K562 (cell line): ENCODE measurements around the gene SAE1. TPM values are rescaled to one million over a fixed set of nuclear protein-coding genes. Genes with fewer than 3 reads are reported as not detected.
A peak's percentile ranks its signal among the peaks of the same experiment; 100 is the strongest.

ENCODE experiments used
- BACH1 ChIP-seq: fragments of 200-800 bp; sonication (Bioruptor generic); IDR thresholded peaks from 2 replicates; pipeline ENCODE4 v1.6.1; 2016; ENCODE audit warnings: missing genetic modification characterization, missing compliant biosample characterization
- MYC ChIP-seq, 2 experiments: fragments of 250-450 bp in 1 of 2; sonication (Bioruptor Pico) in 1 of 2; IDR thresholded peaks; 2 replicates each; pipeline versions ENCODE4 v1.5.1 to v1.6.1; 2012 to 2021; ENCODE audit warnings: low read depth in 2 of 2, borderline replicate concordance in 1 of 2, improper control_type of control experiment in 1 of 2, low read length in 1 of 2, mild to moderate bottlenecking in 1 of 2, moderate library complexity in 1 of 2
- NFRKB ChIP-seq: fragments of 450-650 bp; IDR thresholded peaks from 2 replicates; pipeline ENCODE4 v1.6.1; 2016; ENCODE audit warnings: low read depth
- NRF1 ChIP-seq, 2 experiments: fragments of 450-650 bp; IDR thresholded peaks in 1 of 2; conservative IDR thresholded peaks in 1 of 2; 2 replicates each; pipeline ENCODE4 v1.6.1; 2014; ENCODE audit warnings: mild to moderate bottlenecking in 2 of 2
- RERE ChIP-seq: sonication (generic); formaldehyde crosslinking; IDR thresholded peaks from 2 replicates; pipeline ENCODE4 v1.8.0; 2023; ENCODE audit warnings: missing genetic modification reagents, mild to moderate bottlenecking, borderline replicate concordance
- TCFL5 ChIP-seq: fragments of 250-450 bp; sonication (Bioruptor Pico); conservative IDR thresholded peaks from 2 replicates; pipeline ENCODE4 v1.6.1; 2021; ENCODE audit warnings: mild to moderate bottlenecking, moderate library complexity, matching md5 sums
- TGIF2 ChIP-seq: sonication (generic); formaldehyde crosslinking; IDR thresholded peaks from 2 replicates; pipeline ENCODE4 v1.8.1; 2022; ENCODE audit warnings: mild to moderate bottlenecking, missing genetic modification reagents, moderate library complexity
- ZC3H8 ChIP-seq: fragments of 450-650 bp; IDR thresholded peaks from 2 replicates; pipeline ENCODE4 v1.6.1; 2017
- ZNF146 ChIP-seq: IDR thresholded peaks from one replicate; pipeline ENCODE4 v1.6.1; 2018; ENCODE audit warnings: missing compliant biosample characterization; ENCODE audit not compliant: unreplicated experiment
- ZNF589 ChIP-seq: fragments of 200-800 bp; sonication (Bioruptor generic); IDR thresholded peaks from 2 replicates; pipeline ENCODE4 v1.6.1; 2016; ENCODE audit warnings: low read depth, missing genetic modification characterization, missing compliant biosample characterization
- ZNF609 ChIP-seq: sonication (generic); formaldehyde crosslinking; IDR thresholded peaks from 2 replicates; pipeline ENCODE4 v1.8.1; 2023; ENCODE audit warnings: missing genetic modification reagents, mild to moderate bottlenecking, borderline replicate concordance
- polyA plus RNA-seq, 8 experiments: library from polyadenylated mRNA; depleted of rRNA in 4 of 8; stranded (reverse) in 5 of 8; unstranded in 3 of 8; fragments of >200 nt; fragmentation: Nextera tagmentation in 2 of 8; fragmentation: Illumina TruSeq in 1 of 8; extraction: Ambion mirVana in 2 of 8; extraction: Trizol in 1 of 8; gene quantifications; 2 replicates each; pipeline versions ENCODE4 v1.2.1 to v1.2.3, GENCODE V29; 2011 to 2014; ENCODE audit warnings: inconsistent platforms in 1 of 8, missing spikeins in 1 of 8
- total RNA-seq, 7 experiments: library from RNA; depleted of rRNA in 6 of 7; stranded (reverse); fragments of >200 nt in 6 of 7; fragmentation: Illumina TruSeq in 2 of 7; extraction: Trizol in 2 of 7; gene quantifications; 2 replicates each; pipeline versions ENCODE4 v1.2.1 to v1.2.3, GENCODE V29; 2011 to 2021; ENCODE audit warnings: low replicate concordance in 1 of 7
- TF ChIP-seq, protein P1 (sequence below), 2 experiments: fragments of 450-650 bp; IDR thresholded peaks; 2 replicates each; pipeline ENCODE4 v1.6.1; 2016

The SAE1 gene
- total and polyA plus RNA-seq, 9 of the 15 experiments (the other 6 are each of a cell fraction or from before 2014, with no cell fraction given), result 82.8 to 299 (median 217) TPM

DNA sequence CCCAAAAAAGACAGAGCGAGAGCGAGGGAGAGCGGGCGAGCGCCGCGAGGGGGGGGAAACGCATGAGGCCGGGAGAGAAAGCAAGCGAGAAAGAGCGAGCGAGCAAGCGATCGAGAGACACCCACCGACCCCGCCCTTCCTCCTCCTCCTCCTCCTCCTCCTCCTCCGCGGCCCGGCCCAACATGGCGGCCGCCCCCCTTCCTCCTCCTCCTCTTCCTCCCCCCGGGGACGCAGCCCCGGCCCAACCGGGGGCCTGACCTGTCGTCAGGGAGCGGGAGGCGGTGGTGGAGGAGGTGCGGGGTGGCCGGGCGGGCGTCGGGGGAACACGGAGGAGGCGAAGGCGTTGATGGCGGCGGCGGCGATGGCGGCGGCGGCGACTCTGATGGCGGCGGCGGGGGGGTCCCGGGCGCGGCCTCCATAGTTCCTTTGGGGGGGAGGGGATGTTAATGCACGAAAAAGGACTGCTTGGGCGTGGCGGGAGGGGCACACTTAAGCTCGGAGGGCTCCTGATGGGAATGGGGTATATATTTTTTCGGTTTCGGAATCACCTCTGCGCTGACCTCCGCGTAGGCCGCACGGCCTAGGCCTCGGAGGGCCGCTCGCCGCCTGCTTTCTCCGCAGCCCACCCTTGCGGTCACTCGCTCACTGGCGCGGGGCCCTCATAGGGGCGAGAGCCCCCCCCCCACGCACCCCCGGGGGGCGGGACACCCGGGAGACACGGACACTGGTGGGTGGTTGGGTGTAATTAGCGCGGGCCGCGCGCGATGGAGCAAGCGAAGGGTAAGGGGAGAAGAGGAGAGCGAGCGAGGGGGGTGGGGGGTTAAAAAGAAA lies 18.3 kb upstream of the SAE1 start (continued):
- TF ChIP-seq NRF1 (conservative IDR thresholded peaks at IDR 0.05 in 1 of 2, IDR thresholded peaks at IDR 0.05 in 1 of 2) (no peak), TCFL5 (CRISPR knock-in tag) (no peak), BACH1 (tag) (no peak), ZNF589 (CRISPR knock-in tag) (no peak; the same call in 1 of the 2 replicates), NFRKB (peak; percentile 99), ZNF146 (CRISPR knock-in tag) (no peak), RERE (CRISPR knock-in tag) (0 out of 2 replicates have a peak, but pooled peaks have one; percentile 58), MYC (IDR thresholded peaks at IDR 0.05; ENCODE audit: low read depth, low read length) (peak; percentile 95), MYC (CRISPR knock-in tag; IDR thresholded peaks at IDR 0.05; ENCODE audit: borderline replicate concordance, low read depth) (peak; percentile 90), ZNF609 (CRISPR knock-in tag) (no peak), TGIF2 (peak; percentile 97; the same call in 1 of the 2 replicates), ZC3H8 (no peak)
- TF ChIP-seq, protein P1, sequence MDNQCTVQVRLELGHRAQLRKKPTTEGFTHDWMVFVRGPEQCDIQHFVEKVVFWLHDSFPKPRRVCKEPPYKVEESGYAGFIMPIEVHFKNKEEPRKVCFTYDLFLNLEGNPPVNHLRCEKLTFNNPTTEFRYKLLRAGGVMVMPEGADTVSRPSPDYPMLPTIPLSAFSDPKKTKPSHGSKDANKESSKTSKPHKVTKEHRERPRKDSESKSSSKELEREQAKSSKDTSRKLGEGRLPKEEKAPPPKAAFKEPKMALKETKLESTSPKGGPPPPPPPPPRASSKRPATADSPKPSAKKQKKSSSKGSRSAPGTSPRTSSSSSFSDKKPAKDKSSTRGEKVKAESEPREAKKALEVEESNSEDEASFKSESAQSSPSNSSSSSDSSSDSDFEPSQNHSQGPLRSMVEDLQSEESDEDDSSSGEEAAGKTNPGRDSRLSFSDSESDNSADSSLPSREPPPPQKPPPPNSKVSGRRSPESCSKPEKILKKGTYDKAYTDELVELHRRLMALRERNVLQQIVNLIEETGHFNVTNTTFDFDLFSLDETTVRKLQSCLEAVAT (IDR thresholded peaks at IDR 0.05), result peak; percentile 86 to 90
